Endothelial cell of umbilical vein (primary cell): ENCODE results near the gene BCAS3. TPM values are rescaled to one million over a fixed set of nuclear protein-coding genes. Genes with fewer than 3 reads are reported as not detected.

Source experiments
- BruUV-seq: library from RNA; stranded (reverse); fragments of 400-500 nt; replicated peaks from 2 replicates; lab custom pipeline; 2021; lab: Mats Ljungman, UMichigan
- CTCF ChIA-PET: fragments of 300-600, 350-600 bp; sonication (Branson Sonifier 250); formaldehyde crosslinking; loops from one replicate; lab custom pipeline; 2021; ENCODE audit warnings: antibody characterized with exemption, inconsistent platforms; lab: Charles Lee
- POLR2A ChIA-PET: fragments of 300-600, 350-600 bp; sonication (Branson Sonifier 250); formaldehyde crosslinking; loops from one replicate; lab custom pipeline; 2021; ENCODE audit warnings: antibody characterized with exemption, inconsistent platforms; lab: Charles Lee
- DNase-seq: peaks from one replicate; pipeline ENCODE4 v3.0.0-alpha.2; 2011; ENCODE audit warnings: low read depth, low spot score
- FAIRE-seq: peaks from 2 replicates; lab custom pipeline; 2011; peaks lifted over from hg19 to GRCh38; lab: Jason Lieb, UNC
- H2AFZ ChIP-seq: 2 replicates; pipeline ENCODE4 v1.6.0; 2012; ENCODE audit warnings: low read depth, low read length, control low read depth, inconsistent platforms
- H3K27ac ChIP-seq: 2 replicates; pipeline ENCODE4 v1.5.1; 2011; ENCODE audit warnings: low read depth, mild to moderate bottlenecking, control low read depth, low read length, moderate library complexity; ENCODE audit not compliant: insufficient read depth
- H3K27me3 ChIP-seq, 2 experiments: 2 replicates each; pipeline versions ENCODE4 v1.6.0 to v1.6.1; 2011; ENCODE audit warnings: low read length in 2 of 2, mixed read lengths in 1 of 2; ENCODE audit not compliant: control insufficient read depth in 2 of 2, insufficient read depth in 2 of 2
- H3K36me3 ChIP-seq, 2 experiments: 2 replicates in 1 of 2; 3 replicates in 1 of 2; pipeline ENCODE4 v1.5.1; 2011; ENCODE audit warnings: low read length in 2 of 2, mild to moderate bottlenecking in 1 of 2, moderate library complexity in 1 of 2; ENCODE audit not compliant: control insufficient read depth in 2 of 2, insufficient read depth in 2 of 2; ENCODE audit errors: extremely low read depth in 1 of 2
- H3K4me1 ChIP-seq: 3 replicates; pipeline ENCODE4 v1.5.1; 2011; ENCODE audit warnings: mild to moderate bottlenecking, low read length; ENCODE audit not compliant: control insufficient read depth, insufficient read depth; ENCODE audit errors: extremely low read depth
- H3K4me2 ChIP-seq: 2 replicates; pipeline ENCODE4 v1.6.1; 2011; ENCODE audit warnings: low read length, control low read depth, mixed read lengths; ENCODE audit not compliant: insufficient read depth
- H3K4me3 ChIP-seq, 3 experiments: fragments of 200-600 bp in 1 of 3; sonication (generic), shearing (Covaris generic) in 1 of 3; replicated peaks in 1 of 3; 2 replicates each; pipeline ENCODE4 v1.5.1; 2011 to 2016; ENCODE audit warnings: control low read depth in 3 of 3, low read length in 3 of 3, mild to moderate bottlenecking in 2 of 3, inconsistent platforms in 1 of 3, low read depth in 1 of 3, moderate library complexity in 1 of 3; ENCODE audit not compliant: insufficient read depth in 1 of 3
- H3K79me2 ChIP-seq: 2 replicates; pipeline ENCODE4 v1.6.0; 2012; ENCODE audit warnings: low read length, inconsistent platforms; ENCODE audit not compliant: control insufficient read depth, insufficient read depth
- H3K9ac ChIP-seq: replicated peaks from 2 replicates; pipeline ENCODE3; 2011; ENCODE audit warnings: low read length, control low read depth; ENCODE audit not compliant: insufficient read depth; ENCODE audit errors: extremely low read depth
- H3K9me1 ChIP-seq: replicated peaks from 3 replicates; pipeline ENCODE4 v1.6.0; 2011; ENCODE audit warnings: mild to moderate bottlenecking, low read length; ENCODE audit not compliant: control insufficient read depth, insufficient read depth; ENCODE audit errors: extremely low read depth
- H3K9me3 ChIP-seq: replicated peaks from 2 replicates; pipeline ENCODE4 v1.5.1; 2012; ENCODE audit warnings: low read length, inconsistent platforms; ENCODE audit not compliant: control insufficient read depth, insufficient read depth
- H4K20me1 ChIP-seq: replicated peaks from 2 replicates; pipeline ENCODE3; 2011; ENCODE audit warnings: mild to moderate bottlenecking, low read length; ENCODE audit not compliant: control insufficient read depth, insufficient read depth; ENCODE audit errors: extremely low read depth
- CTCF ChIP-seq, 2 donors: IDR thresholded peaks; 1 replicate in 1 of 2; 2 replicates in 1 of 2; pipeline ENCODE4 v1.5.1; 2011; ENCODE audit warnings: low read length in 2 of 2, mild to moderate bottlenecking in 2 of 2, moderate library complexity in 2 of 2, control low read depth in 1 of 2, inconsistent platforms in 1 of 2, low read depth in 1 of 2; ENCODE audit not compliant: insufficient read depth in 1 of 2; ENCODE audit errors: extremely low read depth in 1 of 2
- EZH2 ChIP-seq: IDR thresholded peaks from 2 replicates; pipeline ENCODE4 v1.6.1; 2012; ENCODE audit warnings: borderline replicate concordance, low read depth, mild to moderate bottlenecking, moderate library complexity, low read length, inconsistent platforms; ENCODE audit not compliant: severe bottlenecking
- FOS ChIP-seq: IDR thresholded peaks from 2 replicates; pipeline ENCODE4 v1.6.1; 2011; ENCODE audit warnings: mild to moderate bottlenecking, low read length, moderate library complexity, borderline replicate concordance; ENCODE audit not compliant: insufficient read depth
- GATA2 ChIP-seq: IDR thresholded peaks from 2 replicates; pipeline ENCODE4 v1.7.0; 2011; ENCODE audit warnings: low read depth, mild to moderate bottlenecking, moderate library complexity, mixed read lengths, low read length; ENCODE audit not compliant: insufficient read length, insufficient read depth
- JUN ChIP-seq: IDR thresholded peaks from 2 replicates; pipeline ENCODE4 v1.6.1; 2011; ENCODE audit warnings: borderline replicate concordance, low read depth; ENCODE audit not compliant: insufficient read length, insufficient read depth
- MYC ChIP-seq: IDR thresholded peaks from one replicate; pipeline ENCODE4 v1.6.1; 2011; ENCODE audit warnings: mild to moderate bottlenecking, low read depth, low read length
- POLR2A ChIP-seq: IDR thresholded peaks from 2 replicates; pipeline ENCODE4 v1.6.1; 2012; ENCODE audit warnings: low read depth, mild to moderate bottlenecking, control low read depth, low read length
- POLR2AphosphoS5 ChIP-seq: IDR thresholded peaks from 2 replicates; pipeline ENCODE4 v1.6.1; 2012; ENCODE audit warnings: low read depth, mild to moderate bottlenecking, control low read depth, low read length, moderate library complexity; ENCODE audit not compliant: insufficient read depth
- dilution Hi-C: fragments of 300-500 bp; cut with MboI; formaldehyde crosslinking; loops from one replicate; pipeline ENCODE4 v1.15.0; 2019; ENCODE audit warnings: low sequenced_read_pairs; ENCODE audit not compliant: extremely low pct_ligation_motif_present
- intact Hi-C: fragments of 100-400 bp; cut with micrococcal nuclease; formaldehyde crosslinking; loops from one replicate; pipeline ENCODE4 v1.10.0; 2022
- polyA plus RNA-seq, 4 experiments: library from polyadenylated mRNA; depleted of rRNA in 3 of 4; stranded (reverse) in 3 of 4; unstranded in 1 of 4; fragments of >200 nt; gene quantifications; 2 replicates each; pipeline versions ENCODE4 v1.2.1 to v1.2.3, GENCODE V29; 2011 to 2012; ENCODE audit warnings: missing spikeins in 1 of 4
- total RNA-seq: library from RNA; stranded (reverse); gene quantifications from 2 replicates; pipeline ENCODE4 v1.2.3, GENCODE V29; 2021

The BCAS3 gene
- total and polyA plus RNA-seq, 2 donors (not counting 3 experiments of a cell fraction or from before 2014, with no cell fraction given): 8.2 to 16.0 TPM

- Histone ChIP-seq H3K79me2 (no peaks in the 10 kb centered on the region), H3K4me1 (no peaks in the 10 kb centered on the region), H2AFZ (no peak overlapping the region), H4K20me1 (no peaks in the 10 kb centered on the region), H3K4me3 (no peak overlapping the region), H3K4me2 (no peak overlapping the region), H3K36me3 (no peaks in the 10 kb centered on the region), H3K9me1 (no peaks in the 10 kb centered on the region), H3K27ac (no peak overlapping the region), H3K9me3 (no peaks in the 10 kb centered on the region), H3K27me3 (peaks cover 0 to 1% of the 10 kb centered on the region in 2 experiments), H3K9ac (no peak overlapping the region)
- intact Hi-C loops (no loop called here), dilution Hi-C loops (no loop called here)
- TF ChIP-seq MYC (no peak), CTCF (IDR thresholded peaks at IDR 0.05; ENCODE audit: extremely low read depth in 1 of 2, insufficient read depth in 1 of 2, low read depth in 1 of 2, low read length in 2 of 2) (no peak), EZH2 (no peak), FOS (no peak), POLR2A (no peak), JUN (no peak), GATA2 (no peak), POLR2AphosphoS5 (no peak)
- no TSS peak for BruUV-seq
- no peak for DNase-seq
- FAIRE-seq: no peak
- ChIA-PET POLR2A (interaction anchor here (0.6 kb wide), 1 partner anchor 118 kb away, joined by 3 read pairs; no protein-coding TSS in a partner anchor), CTCF (no interaction called here)
These were observed 650.7 kb downstream of the BCAS3 start for GRCh38 chr17:61328351-61328750.
